AG04449 (cell line): ENCODE measurements around the gene RAC3.

Experiments used
- CTCF ChIA-PET: fragments of 350-600 bp; formaldehyde crosslinking; extraction: SDS; loops from one replicate; lab custom pipeline; 2021; ENCODE audit warnings: antibody characterized with exemption; lab: Yijun Ruan, JAX
- POLR2A ChIA-PET: fragments of 400-600, 350-600 bp; formaldehyde crosslinking; extraction: SDS; loops from one replicate; lab custom pipeline; 2020; ENCODE audit warnings: antibody characterized with exemption, inconsistent platforms; lab: Yijun Ruan, JAX
- DNase-seq: peaks from one replicate; pipeline ENCODE4 v3.0.0-alpha.2; 2010; ENCODE audit warnings: low read depth, low spot score
- H3K4me3 ChIP-seq: 2 replicates; pipeline ENCODE4 v1.5.1; 2011; ENCODE audit warnings: low read depth, mild to moderate bottlenecking, control low read depth, low read length
- CTCF ChIP-seq: IDR thresholded peaks from one replicate; pipeline ENCODE4 v1.5.1; 2011; ENCODE audit warnings: mild to moderate bottlenecking, moderate library complexity, low read length, control low read depth, inconsistent platforms; ENCODE audit not compliant: insufficient read depth; ENCODE audit errors: missing control alignments

The RAC3 gene

GRCh38 chr17:81987161-81987770 lies 44.2 kb upstream of the RAC3 start:
- no peak for TF ChIP-seq CTCF
- H3K4me3 ChIP-seq, result no peak overlapping the region
- CTCF ChIA-PET, result no interaction called here
- no peak for DNase-seq
- POLR2A ChIA-PET, result no interaction called here

- no peak for TF ChIP-seq CTCF
- POLR2A ChIA-PET, result interaction anchor here (1.3 kb wide), 1 partner anchor 68 kb away, joined by 3 read pairs; no protein-coding TSS in a partner anchor
- no peak for DNase-seq
- CTCF ChIA-PET, result interaction anchor here (0.5 to 3.1 kb wide), 5 partner anchors 8 to 110 kb away, joined by 3 to 13 read pairs (median 3); no protein-coding TSS in a partner anchor
- no peak overlapping the region for H3K4me3 ChIP-seq
Measured at GRCh38 chr17:81990836-81991683, 40.4 kb upstream of the RAC3 start.

GRCh38 chr17:81991684-81992305 lies 39.7 kb upstream of the RAC3 start:
- POLR2A ChIA-PET, result interaction anchor here (1.3 kb wide), 1 partner anchor 68 kb away, joined by 3 read pairs; no protein-coding TSS in a partner anchor

GRCh38 chr17:81992306-81993102 lies 39.0 kb upstream of the RAC3 start:
- no peak for TF ChIP-seq CTCF
- CTCF ChIA-PET, result interaction anchor here (1.2 to 3.1 kb wide), 2 partner anchors 14 to 33 kb away, joined by 3 to 13 read pairs; no protein-coding TSS in a partner anchor

More at GRCh38 chr17:81991684-81992305, 39.7 kb upstream of the RAC3 start:
- peak overlapping the region; percentile 6 for H3K4me3 ChIP-seq
- CTCF ChIA-PET, result interaction anchor here (0.6 to 3.1 kb wide), 4 partner anchors 9 to 32 kb away, joined by 3 to 13 read pairs (median 8); no protein-coding TSS in a partner anchor
- TF ChIP-seq CTCF, result no peak
- DNase-seq, result no peak

GRCh38 chr17:81993729-81994592 lies 37.5 kb upstream of the RAC3 start:
- ChIA-PET CTCF (interaction anchor here (0.8 to 3.1 kb wide), 3 partner anchors 13 to 34 kb away, joined by 3 to 13 read pairs (median 3); no protein-coding TSS in a partner anchor), POLR2A (no interaction called here)

More at GRCh38 chr17:81992306-81993102, 39.0 kb upstream of the RAC3 start:
- POLR2A ChIA-PET, result interaction anchor here (1.3 kb wide), 1 partner anchor 69 kb away, joined by 3 read pairs; no protein-coding TSS in a partner anchor
- DNase-seq, result no peak
- peak overlapping the region; percentile 6 for H3K4me3 ChIP-seq

More at GRCh38 chr17:81993729-81994592, 37.5 kb upstream of the RAC3 start:
- TF ChIP-seq CTCF, result no peak
- H3K4me3 ChIP-seq, result no peak overlapping the region
- DNase-seq, result no peak
